OCI-M1 (cell line): ENCODE results near the gene DBN1.

Experiments
- DNase-seq: peaks from one replicate; lab custom pipeline; 2025; lab: John Stamatoyannopoulos, UW

The DBN1 gene

GRCh38 chr5:177455661-177456590 is 17.5 kb downstream of the DBN1 start:
- DNase-seq, result peak; percentile 94

- DNase-seq, result peak; percentile 87
Observed at GRCh38 chr5:177455036-177455660, 18.3 kb downstream of the DBN1 start.

DNA sequence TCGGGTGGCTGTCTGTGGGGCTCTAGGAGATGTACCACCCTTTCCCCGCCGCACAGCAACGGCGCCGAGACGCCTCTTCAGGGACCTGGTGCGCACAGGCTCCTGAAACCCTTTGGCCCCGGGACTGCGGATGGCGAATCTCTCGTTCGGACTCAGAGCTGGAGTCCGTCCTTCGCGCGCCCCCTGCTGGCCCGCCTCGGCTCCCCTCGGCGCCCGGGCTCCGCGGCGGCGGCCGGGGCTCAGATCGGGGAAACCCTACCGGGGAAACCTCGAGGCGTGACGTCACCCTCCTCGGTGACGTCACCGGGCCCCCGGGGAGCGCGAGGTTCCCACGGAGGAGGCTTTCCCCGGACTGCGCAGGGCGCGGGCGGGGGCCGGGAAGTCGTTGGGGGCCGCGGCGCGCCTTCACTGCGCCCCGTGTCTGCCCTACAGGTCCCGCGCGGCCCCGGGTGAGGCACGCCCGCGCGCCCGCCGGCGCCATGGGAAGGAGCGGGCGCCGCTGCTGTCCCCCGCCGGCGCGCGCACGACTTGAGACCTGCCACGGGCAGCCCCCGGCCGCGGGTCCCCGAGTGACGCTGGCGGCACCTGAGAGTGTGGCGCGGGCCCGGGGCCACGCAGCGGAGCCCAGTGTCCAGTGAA is 18.9 kb downstream of the DBN1 start:
- peak; percentile 96 for DNase-seq

GRCh38 chr5:177453852-177454396 is 19.5 kb downstream of the DBN1 start:
- no peak for DNase-seq

GRCh38 chr5:177452688-177453638 is 20.5 kb downstream of the DBN1 start:
- DNase-seq, result no peak

GRCh38 chr5:177450667-177451424 is 22.6 kb downstream of the DBN1 start:
- DNase-seq, result no peak

- no peak for DNase-seq
Observed at GRCh38 chr5:177449140-177450061, 24.0 kb downstream of the DBN1 start.

- no peak for DNase-seq
Observed at GRCh38 chr5:177448244-177448950, 25.0 kb downstream of the DBN1 start.

DNA sequence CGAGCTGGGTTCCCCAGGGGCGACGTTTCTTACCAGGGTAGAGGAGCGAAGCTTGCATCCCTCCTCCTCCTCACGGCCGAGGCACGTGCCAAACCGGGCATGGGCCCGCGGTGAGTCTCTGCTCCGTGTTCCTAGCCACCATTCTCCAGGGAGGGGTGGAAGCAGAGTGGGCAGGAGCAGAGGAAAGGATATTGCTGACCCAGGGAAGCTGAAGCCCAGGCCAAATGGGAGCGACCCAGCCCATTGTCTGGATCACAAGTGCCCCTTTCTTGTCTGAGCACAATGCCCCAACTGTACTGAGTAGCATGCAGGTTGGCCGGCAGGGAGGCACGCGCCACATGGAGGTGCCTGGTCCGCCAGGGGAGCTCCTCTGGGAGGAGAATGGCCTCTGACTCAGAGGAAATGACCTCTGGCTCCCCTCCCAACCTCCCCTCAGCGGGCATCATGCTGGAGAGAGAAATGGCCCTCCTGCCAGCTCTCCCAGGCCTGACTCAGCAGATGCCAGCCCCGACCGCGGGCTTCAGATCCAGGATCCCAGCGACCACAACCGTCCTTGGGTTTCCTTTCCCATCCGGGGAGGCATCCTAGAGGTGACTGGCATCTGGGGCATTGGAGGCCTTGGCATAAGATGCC is 25.7 kb downstream of the DBN1 start:
- DNase-seq, result no peak

GRCh38 chr5:177447066-177447610 is 26.3 kb downstream of the DBN1 start:
- DNase-seq, result peak; percentile 61

- DNase-seq, result peak; percentile 76
Observed at GRCh38 chr5:177446200-177447065, 27.0 kb downstream of the DBN1 start, which contains the start of gene PRR7. TSS of gene PRR7 (plus strand) at chr5:177446814. CDS start at chr5:177455068, 8,254 bp downstream.

DNA sequence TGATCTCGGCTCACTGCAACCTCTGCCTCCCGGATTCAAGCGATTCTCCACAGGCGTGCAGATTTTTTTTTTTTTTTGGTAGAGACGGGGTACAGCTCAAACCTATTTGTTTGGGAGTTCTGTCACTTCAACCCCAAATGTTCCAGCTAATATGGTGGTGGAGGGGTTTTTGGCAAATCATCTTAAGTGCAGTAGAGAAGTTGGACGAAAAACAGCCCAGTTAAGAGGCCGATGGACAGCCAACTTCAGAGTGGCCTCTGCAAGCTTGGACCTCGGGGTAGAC is 27.6 kb downstream of the DBN1 start:
- DNase-seq, result no peak

GRCh38 chr5:177445052-177445916 is 28.1 kb downstream of the DBN1 start:
- DNase-seq, result peak; percentile 48

GRCh38 chr5:177444106-177445051 is 29.1 kb downstream of the DBN1 start:
- peak; percentile 31 for DNase-seq
